ENCODE data around the gene PRKCH.

The PRKCH gene

DNA sequence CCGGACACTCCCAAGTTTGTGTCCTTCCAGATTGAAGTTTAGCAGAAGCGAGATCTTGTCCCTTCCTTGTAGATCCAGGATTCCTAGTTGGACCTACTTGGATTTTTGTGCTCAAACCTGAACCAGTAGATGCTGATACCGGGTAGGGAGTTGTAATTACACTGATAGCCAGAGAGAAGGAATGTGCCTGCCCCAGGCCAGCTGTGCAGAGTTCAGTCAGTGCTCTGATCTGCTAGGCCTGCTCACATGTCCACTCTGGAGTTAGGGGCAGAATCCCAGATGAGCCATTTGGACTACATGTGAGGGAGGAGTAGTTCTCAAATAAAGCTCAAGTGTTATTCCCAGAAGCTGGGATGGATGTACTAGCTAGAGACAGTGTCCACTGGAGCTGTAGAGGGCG, 65.7 kb downstream of the PRKCH start:
- no peak overlapping the region for H3K4me3 ChIP-seq (ENCODE audit: low read depth, low read length)
- TF ChIP-seq, protein P1, sequence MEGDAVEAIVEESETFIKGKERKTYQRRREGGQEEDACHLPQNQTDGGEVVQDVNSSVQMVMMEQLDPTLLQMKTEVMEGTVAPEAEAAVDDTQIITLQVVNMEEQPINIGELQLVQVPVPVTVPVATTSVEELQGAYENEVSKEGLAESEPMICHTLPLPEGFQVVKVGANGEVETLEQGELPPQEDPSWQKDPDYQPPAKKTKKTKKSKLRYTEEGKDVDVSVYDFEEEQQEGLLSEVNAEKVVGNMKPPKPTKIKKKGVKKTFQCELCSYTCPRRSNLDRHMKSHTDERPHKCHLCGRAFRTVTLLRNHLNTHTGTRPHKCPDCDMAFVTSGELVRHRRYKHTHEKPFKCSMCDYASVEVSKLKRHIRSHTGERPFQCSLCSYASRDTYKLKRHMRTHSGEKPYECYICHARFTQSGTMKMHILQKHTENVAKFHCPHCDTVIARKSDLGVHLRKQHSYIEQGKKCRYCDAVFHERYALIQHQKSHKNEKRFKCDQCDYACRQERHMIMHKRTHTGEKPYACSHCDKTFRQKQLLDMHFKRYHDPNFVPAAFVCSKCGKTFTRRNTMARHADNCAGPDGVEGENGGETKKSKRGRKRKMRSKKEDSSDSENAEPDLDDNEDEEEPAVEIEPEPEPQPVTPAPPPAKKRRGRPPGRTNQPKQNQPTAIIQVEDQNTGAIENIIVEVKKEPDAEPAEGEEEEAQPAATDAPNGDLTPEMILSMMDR (IDR thresholded peaks at IDR 0.05; ENCODE audit: borderline replicate concordance, insufficient read depth, low read depth, low read length) = no peak

DNA sequence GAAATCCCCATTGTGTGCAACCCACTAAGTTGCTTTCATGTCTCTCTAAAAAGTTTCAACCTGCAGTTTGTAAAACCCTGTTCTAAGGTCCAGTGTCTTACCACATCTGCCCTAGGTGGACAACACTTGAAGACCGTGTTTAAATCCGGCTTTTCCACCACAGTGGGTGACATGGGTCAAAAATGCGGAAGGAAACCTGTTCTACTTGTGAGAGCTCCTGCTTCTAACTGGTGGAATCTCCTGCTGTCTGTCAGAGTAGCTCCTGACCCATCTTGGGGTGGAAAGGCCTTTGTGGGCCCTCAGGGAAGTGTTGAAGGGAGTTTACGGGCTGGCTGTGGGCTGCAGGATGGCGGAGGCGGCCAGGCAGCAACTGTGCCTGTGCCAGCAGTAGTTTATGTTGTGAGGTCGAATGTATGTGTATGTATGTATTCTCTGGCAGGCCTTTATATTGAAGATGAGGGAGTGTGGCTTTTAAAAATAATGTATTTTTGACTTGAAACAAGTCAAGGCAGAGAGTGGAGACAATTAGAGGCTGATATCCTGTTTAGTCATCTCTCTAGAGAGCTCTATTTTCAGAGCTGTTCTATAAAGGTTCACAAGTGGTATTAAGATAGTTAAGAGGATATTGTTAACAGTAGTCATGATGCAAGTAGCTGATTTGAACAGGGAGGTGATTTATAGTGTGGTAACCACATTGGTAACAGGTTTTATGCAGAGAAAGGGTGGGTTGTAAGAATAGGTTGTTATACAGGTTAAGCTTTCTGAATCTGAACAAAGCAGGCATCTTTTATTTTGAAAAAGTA, 67.0 kb downstream of the PRKCH start:
- TF ChIP-seq, protein P1 (IDR thresholded peaks at IDR 0.05; ENCODE audit: borderline replicate concordance, insufficient read depth, low read depth, low read length) = no peak
- H3K4me3 ChIP-seq (ENCODE audit: low read depth, low read length) = no peak overlapping the region

DNA sequence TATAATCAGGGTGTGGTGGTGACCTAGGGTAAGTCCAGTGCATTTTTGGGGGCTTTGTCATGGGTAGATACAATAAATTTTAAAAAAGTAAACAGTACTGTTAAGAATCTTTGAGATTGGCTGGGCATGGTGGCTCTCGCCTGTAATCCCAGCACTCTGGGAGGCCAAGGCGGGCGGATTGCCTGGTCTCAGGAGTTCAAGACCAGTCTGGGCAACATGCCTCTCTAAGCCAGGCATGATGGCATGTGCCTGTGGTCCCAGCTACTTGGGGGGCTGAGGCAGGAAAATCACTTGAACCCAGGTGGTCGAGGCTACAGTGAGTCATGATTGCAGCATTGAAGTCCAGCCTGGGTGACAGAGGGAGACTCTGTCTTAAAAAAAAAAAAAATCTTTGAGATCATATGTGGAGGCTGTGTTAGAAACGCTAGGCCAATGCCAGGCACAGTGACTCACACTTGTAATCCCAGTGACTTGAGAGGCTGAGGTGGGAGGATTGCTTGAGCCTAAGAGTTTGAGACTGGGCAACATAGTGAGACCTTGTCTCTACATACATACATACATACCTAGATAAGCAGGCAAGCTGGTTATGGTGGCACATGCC, 67.7 kb downstream of the PRKCH start:
- H3K4me3 ChIP-seq (ENCODE audit: low read depth, low read length) = no peak overlapping the region
- TF ChIP-seq, protein P1 (IDR thresholded peaks at IDR 0.05; ENCODE audit: borderline replicate concordance, insufficient read depth, low read depth, low read length) = no peak

DNA sequence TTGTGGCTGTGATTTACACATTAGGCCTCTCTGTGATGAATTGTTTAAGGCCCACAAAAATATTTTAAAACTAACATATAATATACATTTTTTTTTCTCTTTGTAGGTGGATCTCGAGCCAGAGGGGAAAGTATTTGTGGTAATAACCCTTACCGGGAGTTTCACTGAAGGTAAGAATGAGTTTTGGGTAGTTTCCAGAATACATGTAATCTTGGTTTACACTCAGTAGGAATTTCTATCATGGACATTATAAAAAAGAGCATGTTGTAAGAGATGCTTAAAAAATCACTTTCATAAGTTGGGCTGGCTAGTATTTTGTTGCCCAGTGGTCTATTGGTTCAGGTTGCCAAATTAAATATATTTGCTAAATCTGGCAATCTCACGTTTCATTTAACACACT, 69.7 kb downstream of the PRKCH start:
- no peak overlapping the region for H3K4me3 ChIP-seq (ENCODE audit: low read depth, low read length)
- TF ChIP-seq, protein P1 (IDR thresholded peaks at IDR 0.05; ENCODE audit: borderline replicate concordance, insufficient read depth, low read depth, low read length) = no peak

DNA sequence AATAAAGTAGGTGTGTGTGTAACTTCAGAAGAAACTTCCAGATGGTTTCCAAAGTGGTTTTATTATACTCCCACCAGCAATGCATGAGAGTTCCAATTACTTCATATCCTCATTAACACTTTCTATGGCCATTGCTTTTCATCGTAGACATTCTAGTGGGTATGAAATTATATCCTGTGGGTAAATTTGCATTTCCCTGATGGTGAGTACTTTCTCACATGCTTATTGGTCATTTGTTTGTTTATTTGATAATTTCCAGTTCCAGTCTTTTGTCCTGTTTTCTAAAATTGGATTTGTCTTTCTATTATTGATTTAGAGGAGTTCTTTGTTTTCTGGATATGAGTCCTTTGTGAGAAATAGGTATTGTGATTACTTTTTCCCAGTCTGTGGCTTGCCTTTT, 70.9 kb downstream of the PRKCH start:
- TF ChIP-seq, protein P1 (IDR thresholded peaks at IDR 0.05; ENCODE audit: borderline replicate concordance, insufficient read depth, low read depth, low read length) = no peak
- no peak overlapping the region for H3K4me3 ChIP-seq (ENCODE audit: low read depth, low read length)

DNA sequence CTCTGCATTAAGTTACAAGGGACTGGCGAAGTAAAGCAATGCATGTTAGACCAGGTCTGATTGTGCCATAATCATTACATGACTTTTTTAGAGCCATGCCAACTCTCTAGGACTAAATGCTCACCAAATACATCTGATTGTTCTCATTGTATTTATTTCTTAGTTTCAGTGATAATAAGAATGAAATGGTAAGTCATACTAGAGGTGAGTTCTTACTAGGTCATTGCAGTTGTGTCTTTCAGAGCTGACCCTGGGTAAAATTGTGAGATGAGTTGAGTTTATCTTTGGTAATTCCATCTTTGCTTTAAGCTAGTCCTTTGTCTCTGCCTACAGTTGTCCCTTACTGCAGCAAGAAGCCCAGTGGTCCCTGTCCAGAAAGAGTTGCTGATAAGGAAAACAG, 73.2 kb downstream of the PRKCH start:
- TF ChIP-seq, protein P1 (IDR thresholded peaks at IDR 0.05; ENCODE audit: borderline replicate concordance, insufficient read depth, low read depth, low read length) = no peak

More for the DNA sequence above, 73.2 kb downstream of the PRKCH start:
- H3K4me3 ChIP-seq (ENCODE audit: low read depth, low read length) = no peak overlapping the region
